HG03280 (cell line): Measurements from ENCODE around the gene PEX14.

Experiments used
- ATAC-seq: cut with Tn5 transposase; IDR thresholded peaks from one replicate; pipeline ENCODE4 v1.9.1; 2021; ENCODE audit warnings: mild to moderate bottlenecking, moderate library complexity; ENCODE audit not compliant: unreplicated experiment

The PEX14 gene

DNA sequence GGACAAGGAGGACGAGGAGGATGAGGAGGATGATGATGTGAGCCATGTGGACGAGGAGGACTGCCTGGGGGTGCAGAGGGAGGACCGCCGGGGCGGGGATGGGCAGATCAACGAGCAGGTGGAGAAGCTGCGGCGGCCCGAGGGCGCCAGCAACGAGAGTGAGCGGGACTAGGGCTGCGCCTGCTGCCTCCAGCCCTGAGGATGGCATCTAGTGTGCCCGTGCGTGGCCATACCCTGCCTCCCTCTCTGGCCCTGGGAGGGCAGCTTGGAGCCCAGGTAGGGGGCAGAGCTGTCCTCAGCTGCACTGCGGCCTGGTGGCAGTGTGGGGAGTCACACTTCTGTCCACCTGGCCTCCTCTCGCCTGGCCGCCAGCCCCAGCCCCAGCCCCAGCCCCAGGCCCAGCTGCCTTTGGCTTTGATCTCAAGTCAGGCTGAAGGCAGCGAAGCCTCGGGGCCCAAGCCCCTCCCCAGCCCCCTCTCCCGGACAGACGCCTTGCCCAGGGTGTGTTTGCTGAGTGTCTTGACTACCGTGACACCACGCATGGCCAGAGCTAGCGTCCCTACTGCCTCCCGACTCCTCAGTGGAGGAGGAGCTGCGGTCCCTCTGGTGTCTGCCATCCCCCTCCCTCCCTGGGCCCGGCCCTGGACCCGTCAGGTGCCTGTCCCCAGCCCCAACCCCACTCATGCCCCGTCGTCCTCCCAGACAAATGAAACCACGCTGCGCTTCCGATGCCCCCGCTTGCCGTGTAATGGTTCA lies 155.2 kb downstream of the PEX14 start:
- no peak for ATAC-seq

DNA sequence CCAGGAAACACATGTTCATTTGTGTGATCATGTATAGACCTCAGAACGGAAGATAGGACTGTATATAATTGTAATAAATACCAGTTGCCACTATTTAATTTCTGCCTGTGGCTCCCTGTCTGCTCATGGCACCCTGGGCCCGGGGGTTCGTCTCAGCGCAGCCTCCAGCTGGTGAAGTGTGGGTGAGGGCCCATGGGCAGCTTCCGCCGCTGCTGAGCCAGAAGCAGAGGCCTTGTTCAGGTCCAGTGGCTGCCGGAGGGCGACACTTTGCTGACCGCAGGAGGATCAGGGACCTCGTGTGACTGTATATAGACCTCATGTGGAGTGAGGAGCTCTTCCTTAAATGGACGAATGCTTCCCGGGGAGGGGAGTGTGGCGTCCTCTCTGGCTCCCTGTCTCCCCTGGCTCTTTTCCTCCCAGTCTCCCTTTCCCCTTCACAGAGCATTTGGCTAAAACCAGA lies 155.9 kb downstream of the PEX14 start:
- no peak for ATAC-seq

DNA sequence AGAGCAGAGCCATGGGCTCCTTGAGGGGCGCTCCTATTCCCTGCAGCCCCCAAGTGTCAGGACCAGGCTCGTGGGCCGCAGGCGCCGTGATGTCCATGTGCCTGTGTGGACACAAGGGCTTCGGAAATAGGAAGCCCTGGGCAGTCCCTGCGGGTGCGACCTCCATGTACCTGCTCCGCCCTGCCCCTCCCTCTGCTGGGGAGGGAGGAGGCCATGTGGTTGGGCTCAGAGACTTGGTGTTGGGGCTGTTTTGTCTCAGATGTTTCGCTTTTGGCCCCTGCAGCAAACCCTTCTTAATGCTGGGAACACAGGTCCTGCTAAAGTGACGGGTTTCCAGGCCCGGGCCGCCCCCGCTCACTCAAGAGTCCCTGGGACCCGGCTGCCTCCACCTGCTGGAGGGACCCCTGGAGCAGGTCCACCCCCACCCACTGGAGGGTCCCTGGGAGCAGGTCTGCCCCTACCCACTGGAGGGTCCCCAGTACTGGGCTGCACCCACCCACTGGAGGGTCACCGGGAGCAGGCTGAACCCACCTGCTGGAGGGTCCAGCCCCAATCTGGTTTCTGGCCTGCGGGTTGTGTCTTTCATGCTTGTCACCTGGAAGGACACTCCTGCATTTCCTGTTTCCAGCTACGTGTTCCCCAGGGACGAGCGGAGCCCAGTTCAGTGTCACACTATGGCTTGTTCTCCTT lies 156.5 kb downstream of the PEX14 start:
- ATAC-seq: no peak

DNA sequence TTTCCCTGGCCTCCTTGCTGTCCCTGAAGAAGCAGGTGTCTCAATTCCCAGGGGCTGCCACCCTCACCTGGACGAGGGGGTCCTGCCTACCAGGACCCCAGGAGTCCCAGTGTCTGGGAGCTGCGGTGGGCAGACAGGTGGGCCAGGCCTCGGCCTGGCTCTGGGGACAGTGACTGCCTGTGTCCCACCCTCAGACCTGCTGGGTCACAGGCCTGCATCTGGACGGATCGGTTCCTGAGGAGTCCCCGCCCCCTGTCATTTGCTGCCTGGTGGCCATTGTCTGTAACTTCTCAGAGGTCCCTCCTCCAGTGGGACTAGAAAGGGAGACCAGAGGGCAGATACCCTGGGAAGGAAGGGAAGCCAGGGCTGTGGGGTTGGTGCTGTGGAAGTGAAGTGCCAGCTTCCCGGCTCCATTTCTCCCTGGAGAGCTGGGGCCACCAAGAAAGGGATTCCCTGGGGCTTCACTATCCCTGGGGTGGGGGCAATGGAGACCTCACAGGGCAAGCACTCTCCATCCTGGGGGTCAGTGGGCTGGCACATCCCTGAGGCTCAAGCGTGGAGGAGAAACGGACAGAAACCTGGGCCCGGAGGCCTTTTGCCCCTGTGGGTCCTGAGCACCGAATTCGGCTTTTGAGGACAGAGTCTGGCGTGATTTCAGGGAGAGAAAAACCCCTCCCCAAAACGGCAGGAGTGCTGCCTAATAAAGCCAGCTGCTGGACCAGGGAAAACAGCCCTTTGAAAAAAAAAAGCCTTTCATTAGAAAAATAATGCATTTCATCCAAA lies 157.3 kb downstream of the PEX14 start:
- no peak for ATAC-seq

DNA sequence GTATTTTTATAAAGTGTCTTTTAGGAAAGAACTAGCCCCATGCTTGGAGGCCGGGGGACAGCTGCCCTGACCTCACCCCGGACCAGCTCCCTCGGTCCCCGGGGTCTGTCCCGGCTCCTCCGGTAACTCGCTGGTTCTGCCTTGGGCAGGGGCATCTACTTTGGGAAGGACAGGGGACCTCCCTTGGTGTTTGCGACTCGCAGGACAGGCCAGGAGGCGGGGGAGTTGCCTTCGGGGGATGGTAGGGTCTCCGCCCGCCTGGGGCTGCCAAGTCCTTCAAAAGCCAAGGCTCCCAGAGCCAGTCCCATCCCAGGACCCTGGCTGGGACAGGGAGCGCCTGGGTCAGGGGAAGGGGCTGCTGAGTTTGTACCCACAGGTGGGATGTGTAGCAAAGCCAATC lies 157.9 kb downstream of the PEX14 start:
- no peak for ATAC-seq

GRCh38 chr1:10633416-10633815 lies 158.7 kb downstream of the PEX14 start:
- ATAC-seq: no peak

GRCh38 chr1:10634075-10634427 lies 159.3 kb downstream of the PEX14 start:
- ATAC-seq: no peak

GRCh38 chr1:10634428-10635084 lies 159.8 kb downstream of the PEX14 start:
- ATAC-seq: no peak

DNA sequence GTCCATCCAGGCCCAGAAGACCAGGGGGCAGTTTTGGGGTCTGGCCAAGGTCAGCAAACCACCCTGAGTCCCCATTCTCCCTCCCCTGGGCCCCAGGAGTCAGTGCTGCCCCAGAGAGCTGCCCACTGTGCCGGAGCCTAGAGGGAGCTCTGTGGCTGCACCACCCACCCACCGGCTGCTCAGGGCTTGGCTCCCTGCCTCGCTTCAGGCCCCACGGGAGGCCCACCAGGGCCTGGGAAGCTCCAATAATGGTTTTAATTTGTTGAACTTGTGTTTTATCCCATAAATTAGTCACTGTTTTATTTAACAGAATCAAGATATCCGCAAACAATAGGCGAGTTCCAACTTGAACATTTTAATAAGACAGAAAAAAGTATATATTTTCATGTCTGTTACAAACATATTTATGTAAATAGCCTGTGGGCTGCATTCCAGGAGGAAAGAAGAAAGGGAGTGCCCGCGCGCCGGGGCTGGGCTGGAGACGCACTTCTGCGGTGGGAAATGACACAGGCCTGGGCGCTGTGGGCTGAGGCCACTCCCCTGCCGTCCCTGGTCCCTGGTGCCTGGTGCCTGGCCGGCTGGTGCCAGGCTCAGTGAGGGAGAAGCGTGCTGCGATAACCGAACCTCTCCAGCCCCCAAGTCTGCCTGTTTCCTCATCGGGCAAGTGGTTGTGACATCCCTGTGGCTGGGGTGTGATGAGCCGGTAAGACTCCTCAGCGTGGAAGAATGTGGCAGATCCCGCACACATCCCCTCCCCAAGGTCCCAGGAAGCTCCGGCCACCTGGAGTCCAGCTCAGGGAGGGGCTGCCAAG lies 160.5 kb downstream of the PEX14 start:
- ATAC-seq: no peak

- ATAC-seq: no peak
Measured at GRCh38 chr1:10635992-10636391, 161.2 kb downstream of the PEX14 start.

- no peak for ATAC-seq
Measured at GRCh38 chr1:10637400-10637799, 162.7 kb downstream of the PEX14 start.

GRCh38 chr1:10637834-10638558 lies 163.2 kb downstream of the PEX14 start:
- ATAC-seq: no peak

DNA sequence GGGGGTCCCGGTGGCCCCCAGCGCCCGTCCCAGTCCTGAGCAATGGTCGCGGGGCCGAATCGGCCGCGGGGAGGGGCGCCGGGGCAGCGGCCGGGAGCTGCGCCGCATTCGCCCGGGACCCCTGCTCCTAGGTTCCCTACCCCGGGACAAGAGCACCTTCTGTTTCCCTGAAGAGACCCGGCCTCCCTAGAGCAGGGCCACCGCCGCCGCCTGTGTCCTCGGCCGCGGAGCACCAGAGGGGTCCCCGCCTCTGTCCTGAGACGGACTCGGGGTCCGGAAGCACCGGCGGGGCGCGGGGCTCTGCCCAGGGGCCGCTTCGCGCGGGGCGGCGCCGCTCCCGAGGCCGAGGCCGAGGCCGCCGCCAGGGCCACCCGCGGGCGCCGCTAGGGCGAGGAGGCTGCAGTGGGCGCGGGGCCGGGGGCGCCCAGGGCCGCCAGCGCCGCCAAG lies 163.8 kb downstream of the PEX14 start:
- ATAC-seq: no peak

- ATAC-seq: no peak
Measured at GRCh38 chr1:10639011-10639774, 164.4 kb downstream of the PEX14 start.

DNA sequence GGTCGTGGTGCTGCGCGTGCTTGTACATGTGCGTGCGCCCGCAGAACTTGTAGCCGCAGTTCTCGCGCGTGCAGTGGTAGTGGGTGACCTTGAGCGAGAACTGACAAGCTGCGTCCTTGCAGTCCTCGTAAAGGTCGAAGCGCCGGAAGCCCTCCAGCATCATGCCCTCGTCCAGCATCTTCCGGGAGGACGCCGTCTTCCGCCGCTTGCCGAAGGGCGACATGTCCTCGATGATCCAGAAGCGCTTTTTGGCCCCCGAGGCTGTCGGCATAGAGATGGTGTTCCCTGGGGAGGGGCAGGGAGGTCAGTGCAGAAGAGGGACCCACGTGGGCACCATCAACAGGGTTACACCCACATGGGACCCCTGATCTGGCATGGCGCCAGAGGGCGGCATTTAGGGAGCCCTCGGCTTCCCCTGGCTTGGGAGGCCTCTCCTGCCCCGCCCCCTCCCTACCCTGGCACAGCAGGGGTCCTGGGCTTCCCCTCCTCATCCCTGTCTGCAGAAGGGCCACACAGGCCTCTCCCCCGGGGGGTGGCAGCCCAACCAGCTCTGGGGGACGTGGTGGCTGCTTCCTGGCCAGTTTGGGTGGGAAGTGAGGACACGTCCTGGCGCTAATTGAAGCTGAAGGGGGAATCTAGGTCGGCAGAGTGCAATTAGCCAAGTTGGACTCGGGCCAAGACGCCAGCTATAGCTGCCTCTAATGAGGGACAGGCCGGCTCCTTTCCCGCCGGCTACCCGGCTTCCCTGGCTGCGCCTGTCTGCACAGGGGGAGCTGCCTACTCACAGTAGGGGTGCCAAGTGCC lies 165.2 kb downstream of the PEX14 start:
- no peak for ATAC-seq

GRCh38 chr1:10640843-10641553 lies 166.2 kb downstream of the PEX14 start:
- ATAC-seq: no peak

- ATAC-seq: no peak
Measured at GRCh38 chr1:10641976-10642375, 167.2 kb downstream of the PEX14 start.
